ENCODE results near the gene TAGLN2.

The TAGLN2 gene

GRCh38 chr1:159935305-159935704, 10.0 kb upstream of the TAGLN2 start:
- DNase-seq, result no peak

GRCh38 chr1:159934136-159935039, 9.1 kb upstream of the TAGLN2 start:
- DNase-seq, result no peak

GRCh38 chr1:159933347-159933746, 8.0 kb upstream of the TAGLN2 start:
- DNase-seq, result no peak

DNA sequence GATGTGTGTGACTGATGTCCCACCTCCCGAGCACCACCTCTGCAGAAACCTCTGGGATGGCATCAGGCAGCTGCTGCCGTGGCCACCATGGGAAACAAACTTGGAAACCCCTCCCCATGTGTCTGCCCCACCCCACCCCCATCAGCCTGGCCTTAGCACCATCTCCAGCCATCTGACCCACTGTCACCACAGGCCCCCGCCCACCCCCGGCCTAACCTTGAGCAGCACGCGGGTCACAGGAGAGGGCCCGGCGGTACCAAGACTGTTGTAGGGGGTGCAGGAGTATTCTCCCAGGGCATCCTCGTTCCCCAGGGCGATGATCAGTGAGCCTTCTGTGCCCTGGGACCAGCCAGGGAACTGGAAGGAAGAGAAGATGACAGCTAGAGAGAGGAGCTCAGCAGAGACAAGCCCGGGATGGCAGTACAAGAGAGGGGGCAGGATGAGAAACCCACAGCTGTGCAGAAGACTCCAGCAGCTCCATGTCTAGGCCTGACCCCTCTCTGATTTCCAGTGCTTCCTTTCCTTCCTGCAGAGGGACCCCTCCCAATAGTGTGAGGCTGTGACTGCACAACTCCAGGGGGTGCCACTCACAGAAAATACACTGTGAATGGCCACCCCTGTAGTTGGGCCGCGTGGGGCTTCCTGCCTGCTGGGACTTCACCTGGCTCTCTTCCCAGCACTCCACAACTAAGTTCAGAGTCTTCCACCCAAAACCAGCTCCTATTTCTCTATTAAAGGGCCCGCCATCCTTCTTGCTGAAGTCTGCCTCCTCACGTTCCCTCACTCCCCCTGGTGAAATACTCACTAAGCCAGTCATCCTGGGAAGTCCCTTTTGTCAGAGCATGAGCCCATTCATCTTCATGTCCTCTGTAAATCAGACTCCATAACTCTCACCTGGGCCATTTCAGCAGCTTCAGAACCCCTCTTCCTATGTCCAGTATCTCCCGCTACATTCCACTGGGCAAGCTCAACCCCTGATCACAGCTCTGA, 7.3 kb upstream of the TAGLN2 start:
- no peak for DNase-seq

- DNase-seq, result no peak
These were observed 6.5 kb upstream of the TAGLN2 start for GRCh38 chr1:159931795-159932173.

DNA sequence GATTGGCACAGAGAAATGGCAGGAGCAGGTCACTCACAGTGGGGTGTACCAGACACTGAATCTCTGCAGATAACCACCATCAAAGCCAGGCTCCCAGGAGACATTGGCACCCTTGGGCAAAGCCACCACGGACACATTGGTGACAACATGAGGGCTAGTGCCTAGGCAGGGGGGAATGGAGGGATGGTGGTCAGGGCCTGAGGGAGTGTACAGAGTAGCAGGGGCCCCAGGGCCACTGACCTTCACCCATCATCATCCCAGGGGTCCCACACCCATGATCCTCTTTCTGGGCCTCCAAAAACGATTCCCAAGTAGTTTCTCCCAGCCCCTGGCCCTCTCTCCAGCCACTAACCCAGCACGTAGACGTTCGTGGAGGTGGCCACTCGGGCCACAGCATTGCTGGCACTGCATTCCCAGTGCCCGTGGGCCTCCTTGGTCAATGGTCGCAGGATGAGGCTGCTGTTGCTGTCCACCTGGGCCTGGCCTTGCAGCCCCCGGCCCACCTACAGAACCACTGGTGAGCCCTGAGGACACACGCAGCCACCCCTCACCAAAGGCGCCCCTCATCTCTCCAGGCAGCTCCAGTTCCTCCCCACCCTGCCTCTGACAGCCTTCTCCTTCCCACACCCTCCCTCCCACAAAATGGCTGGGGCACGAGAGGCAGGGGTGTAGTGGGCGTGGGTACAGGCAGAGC, 5.9 kb upstream of the TAGLN2 start:
- no peak for DNase-seq

GRCh38 chr1:159930634-159931033, 5.3 kb upstream of the TAGLN2 start:
- DNase-seq, result no peak

DNA sequence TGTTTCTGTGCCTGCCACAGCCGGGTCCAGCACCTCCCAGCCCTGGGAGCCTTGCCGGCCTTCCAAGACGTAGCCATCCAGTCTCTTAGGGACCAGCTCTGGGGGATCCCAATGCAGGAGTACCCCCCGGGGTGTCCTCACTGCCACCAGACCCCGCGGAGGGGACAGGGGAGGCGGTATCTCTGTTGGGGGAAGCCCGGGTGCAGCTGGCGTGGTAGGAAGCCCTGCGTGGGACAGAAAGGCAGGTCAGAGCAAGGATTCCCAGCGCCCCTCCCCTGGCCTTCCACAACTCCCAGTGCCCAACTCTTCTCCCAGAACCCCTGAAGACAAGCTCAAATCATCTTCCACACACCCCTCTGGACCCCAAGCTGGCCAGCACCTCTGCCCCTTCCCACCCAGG, 4.9 kb upstream of the TAGLN2 start:
- DNase-seq, result no peak

DNA sequence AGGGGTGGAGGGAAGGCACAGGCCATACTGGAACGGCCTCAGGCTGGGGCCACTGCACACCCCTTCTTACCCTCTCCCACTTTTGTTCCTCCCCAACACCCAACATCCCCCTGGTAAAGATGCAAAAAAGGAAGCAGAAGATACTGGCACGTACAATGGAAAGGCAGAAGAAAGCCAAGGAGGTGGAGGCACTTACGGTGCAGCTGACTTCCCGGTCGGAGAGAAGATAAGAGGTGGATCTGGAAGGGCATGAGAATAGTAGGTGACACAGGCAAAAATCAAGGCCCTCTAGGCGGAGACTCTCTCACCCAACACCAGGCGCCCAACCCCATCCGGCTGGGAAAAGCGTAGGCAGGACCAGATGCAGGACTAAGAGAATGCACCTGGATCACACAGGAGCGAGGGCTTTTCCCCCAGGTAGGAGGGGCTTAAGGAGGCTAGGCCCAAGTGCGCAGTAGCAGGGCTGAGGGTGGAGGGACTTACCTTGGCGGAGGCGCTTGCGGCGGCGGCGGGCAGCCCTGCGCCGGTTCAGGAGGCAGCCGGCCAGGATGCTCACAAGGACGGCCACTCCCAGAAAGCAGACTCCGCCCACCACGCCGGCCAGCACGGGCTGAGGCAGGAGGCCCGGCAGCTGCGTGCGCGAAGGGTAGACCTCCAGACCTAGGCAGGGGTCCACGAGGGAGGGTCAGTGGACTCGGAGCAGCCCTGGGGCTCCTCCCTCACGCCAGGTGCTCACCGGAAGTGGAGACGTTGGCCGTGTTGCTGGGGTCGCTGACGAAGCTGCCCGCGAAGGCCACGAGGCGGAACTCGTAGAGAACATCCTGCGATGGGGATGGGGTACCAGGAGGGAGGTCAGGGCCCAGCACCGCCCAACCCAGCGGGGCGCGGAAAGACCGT, 4.1 kb upstream of the TAGLN2 start:
- no peak for DNase-seq

- no peak for DNase-seq
These were observed 3.3 kb upstream of the TAGLN2 start for GRCh38 chr1:159928491-159929050.

DNA sequence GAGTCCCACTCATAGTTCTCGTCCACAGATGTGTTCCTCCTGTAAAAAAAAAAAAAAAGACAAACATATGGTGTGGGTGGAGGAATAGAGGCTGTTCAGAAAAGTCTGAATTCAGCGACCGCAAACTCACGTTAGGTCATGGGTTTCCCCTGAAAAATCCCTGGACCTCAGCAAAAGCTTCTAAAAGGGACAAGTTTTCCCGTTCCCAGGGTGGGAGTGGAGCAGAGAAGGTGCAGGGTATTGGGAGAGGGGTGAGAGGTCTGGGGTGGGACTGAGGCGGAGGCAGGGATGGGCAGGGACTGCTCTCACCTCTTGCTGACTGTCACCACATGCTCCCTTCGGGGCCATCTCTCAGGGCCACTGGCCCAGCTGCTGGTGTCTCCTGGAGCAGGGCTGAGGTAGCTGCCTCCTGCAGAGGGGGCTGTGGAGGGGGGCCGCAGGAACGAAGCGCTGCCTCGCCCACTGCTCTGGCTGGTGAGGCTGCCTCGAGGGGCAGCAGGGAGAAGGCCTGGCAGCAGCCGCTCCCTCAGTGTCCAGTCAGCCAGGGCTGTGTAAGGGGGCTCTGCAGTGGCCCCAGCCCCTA, 2.6 kb upstream of the TAGLN2 start:
- DNase-seq, result no peak

GRCh38 chr1:159927211-159927848, 2.0 kb upstream of the TAGLN2 start:
- no peak for DNase-seq

DNA sequence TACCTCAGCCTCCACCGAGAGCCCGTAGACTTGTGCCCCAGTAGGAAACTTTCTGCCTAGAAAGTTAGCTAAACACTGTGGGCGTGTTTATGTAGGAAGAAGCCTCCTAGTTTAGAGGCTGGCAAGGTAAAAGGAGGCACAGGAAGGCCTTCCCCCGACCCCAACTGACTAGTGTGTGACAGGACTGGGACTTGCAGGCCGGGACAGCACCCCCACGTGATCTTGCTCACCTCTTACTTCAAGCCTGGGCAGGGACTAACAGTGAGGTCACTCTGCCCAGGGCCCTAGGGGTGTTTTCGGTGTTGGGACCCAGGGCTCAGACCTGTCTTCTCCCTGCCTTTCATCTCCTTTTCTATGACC, 392 bp upstream of the TAGLN2 start:
- DNase-seq, result no peak

- DNase-seq, result peak; percentile 70
These were observed 1.1 kb downstream of the TAGLN2 start for GRCh38 chr1:159924025-159924790.

DNA sequence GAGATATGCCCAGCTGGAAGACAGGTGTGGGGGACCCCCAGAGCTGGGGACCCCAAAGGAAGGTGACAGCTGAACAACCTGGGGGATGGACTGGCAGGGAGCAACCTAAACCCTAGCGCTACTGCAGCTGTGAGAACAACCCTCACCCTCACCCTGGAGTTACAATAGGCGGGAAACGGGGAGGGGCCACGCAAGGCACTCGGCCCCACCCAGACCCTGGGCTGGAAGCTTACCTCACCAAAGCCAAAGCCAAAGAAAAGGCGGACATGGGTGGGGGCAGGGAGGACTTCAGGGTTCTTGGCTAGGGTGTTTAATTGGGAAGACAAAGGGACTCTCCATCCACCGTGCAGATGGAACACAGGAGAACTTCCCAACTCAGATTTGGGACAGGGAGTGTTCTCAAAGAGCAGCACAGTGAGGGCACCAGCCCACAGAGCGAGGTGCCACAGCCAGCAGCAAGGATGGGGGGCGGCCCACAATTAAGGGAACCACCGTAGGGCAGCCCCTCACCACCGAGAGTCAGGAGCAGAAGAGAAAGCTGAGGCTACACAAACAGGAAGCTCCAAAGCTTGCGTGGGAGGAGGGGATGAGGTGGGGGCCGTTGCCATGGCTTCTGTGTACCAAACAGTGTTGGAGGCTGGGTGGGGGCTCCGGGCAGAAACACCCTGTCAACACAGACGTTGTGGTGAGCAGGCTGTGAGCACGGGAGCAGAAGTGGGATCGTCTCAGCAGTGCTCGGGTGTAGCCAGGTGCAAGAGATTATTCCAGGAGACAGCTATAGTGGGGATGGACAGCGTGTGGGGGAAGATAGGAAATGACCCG, 1.9 kb downstream of the TAGLN2 start:
- DNase-seq, result peak; percentile 52

DNA sequence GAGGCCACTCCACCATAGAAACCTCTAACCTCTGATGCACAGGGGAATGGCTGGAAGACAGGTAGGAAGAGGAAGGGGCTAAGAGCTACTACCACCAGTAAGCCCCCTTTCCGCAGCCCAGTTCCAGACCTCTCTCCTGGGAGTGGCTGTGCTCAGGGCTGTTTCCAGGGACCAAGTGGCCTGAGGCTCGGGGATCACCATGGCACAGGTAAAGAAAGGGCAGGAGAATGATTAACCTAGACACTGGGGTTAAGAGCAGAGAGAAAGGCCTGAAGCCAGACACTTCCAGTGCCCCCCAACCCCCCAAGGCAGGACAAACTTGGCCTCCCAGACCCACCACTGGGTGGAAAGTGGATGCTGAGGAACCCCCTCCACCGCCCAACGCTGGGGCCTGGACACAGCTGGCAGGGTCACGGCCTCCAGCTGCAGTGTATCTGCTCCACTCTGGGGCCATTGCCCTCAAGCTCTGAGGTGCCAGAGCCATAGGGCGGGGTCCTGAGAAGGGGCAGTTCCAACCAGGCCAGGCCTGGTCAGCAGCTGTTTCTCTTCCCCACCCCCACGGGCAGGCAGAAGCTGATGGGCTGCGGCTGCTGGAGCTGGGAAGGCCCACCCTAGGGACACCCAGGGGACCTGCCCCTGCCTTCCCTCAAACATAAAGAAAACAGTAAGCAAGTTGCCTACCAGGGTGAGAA, 2.6 kb downstream of the TAGLN2 start:
- DNase-seq, result no peak

GRCh38 chr1:159921700-159922504, 3.4 kb downstream of the TAGLN2 start:
- no peak for DNase-seq

DNA sequence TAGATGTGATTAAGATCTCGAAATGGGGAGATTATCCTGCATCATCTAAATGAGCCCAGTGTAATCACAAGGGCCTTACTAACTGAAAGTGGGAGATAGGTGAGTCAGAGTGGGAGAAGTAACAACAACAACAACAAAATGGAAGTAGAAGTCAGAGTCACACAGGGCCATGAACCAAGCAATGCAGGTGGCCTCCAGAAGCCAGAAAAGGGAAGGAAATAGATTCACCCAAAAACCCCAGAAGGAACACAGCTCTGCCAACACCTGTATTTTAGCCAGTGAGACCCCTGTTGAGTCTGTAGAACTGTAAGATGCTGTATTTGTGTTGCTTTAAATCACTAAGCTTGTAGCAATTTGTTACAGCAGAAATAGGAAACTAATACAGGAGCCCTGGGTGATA, 4.1 kb downstream of the TAGLN2 start:
- no peak for DNase-seq

Data from activated gamma-delta T cell (primary cell).